ENCODE data around the gene FOSB.
"Not testable (repeated sequence)": the region's sequence is repeated elsewhere in the genome, so short reads cannot be mapped to it uniquely, and the experiment has no call there.

The FOSB gene

GRCh38 chr19:45467456-45468158 lies at the start of gene FOSB:
FOSB (plus strand) TSS chr19:45467996; CDS start chr19:45468587, 591 bp downstream.
- peak; percentile 98 for DNase-seq (ENCODE audit: low spot score)

GRCh38 chr19:45418802-45419201 lies 49.0 kb upstream of the FOSB start:
- DNase-seq (ENCODE audit: low spot score): no peak

GRCh38 chr19:45419396-45419795 lies 48.4 kb upstream of the FOSB start:
- no peak for DNase-seq (ENCODE audit: low spot score)

GRCh38 chr19:45419895-45420294 lies 47.9 kb upstream of the FOSB start:
- DNase-seq (ENCODE audit: low spot score): no peak

GRCh38 chr19:45420356-45420755 lies 47.4 kb upstream of the FOSB start:
- no peak for DNase-seq (ENCODE audit: low spot score)

- no peak for DNase-seq (ENCODE audit: low spot score)
Observed at GRCh38 chr19:45420871-45421270, 46.9 kb upstream of the FOSB start.

GRCh38 chr19:45421947-45422498 lies 45.8 kb upstream of the FOSB start:
- DNase-seq (ENCODE audit: low spot score): no peak

GRCh38 chr19:45423033-45423588 lies 44.7 kb upstream of the FOSB start:
- DNase-seq (ENCODE audit: low spot score): no peak

- DNase-seq (ENCODE audit: low spot score): peak; percentile 99
Observed at GRCh38 chr19:45423589-45424190, 44.1 kb upstream of the FOSB start, which contains the start of gene ERCC1. ERCC1 (minus strand) TSS chr19:45423917; CDS start chr19:45423374, 543 bp downstream.

- peak; percentile 91 for DNase-seq (ENCODE audit: low spot score)
Observed at GRCh38 chr19:45424191-45425058, 43.4 kb upstream of the FOSB start.

GRCh38 chr19:45428384-45429231 lies 39.2 kb upstream of the FOSB start:
- DNase-seq (ENCODE audit: low spot score): no peak

- DNase-seq (ENCODE audit: low spot score): not testable (repeated sequence)
Observed at GRCh38 chr19:45429896-45430295, 37.9 kb upstream of the FOSB start.

- DNase-seq (ENCODE audit: low spot score): not testable (repeated sequence)
Observed at GRCh38 chr19:45431008-45431407, 36.8 kb upstream of the FOSB start.

GRCh38 chr19:45432543-45432942 lies 35.3 kb upstream of the FOSB start:
- not testable (repeated sequence) for DNase-seq (ENCODE audit: low spot score)

- no peak for DNase-seq (ENCODE audit: low spot score)
Observed at GRCh38 chr19:45437328-45437727, 30.5 kb upstream of the FOSB start.

GRCh38 chr19:45439190-45439568 lies 28.6 kb upstream of the FOSB start:
- no peak for DNase-seq (ENCODE audit: low spot score)

GRCh38 chr19:45439569-45440258 lies 28.1 kb upstream of the FOSB start:
- peak; percentile 78 for DNase-seq (ENCODE audit: low spot score)

GRCh38 chr19:45440259-45440638 lies 27.5 kb upstream of the FOSB start:
- DNase-seq (ENCODE audit: low spot score): no peak

- DNase-seq (ENCODE audit: low spot score): no peak
Observed at GRCh38 chr19:45440873-45441654, 26.7 kb upstream of the FOSB start.

- no peak for DNase-seq (ENCODE audit: low spot score)
Observed at GRCh38 chr19:45442408-45442777, 25.4 kb upstream of the FOSB start.
